IPS DF 19.7 (cell line): ENCODE measurements around the gene ATXN7.

ENCODE experiments used
- DNase-seq: peaks from one replicate; pipeline ENCODE4 v3.0.0-alpha.2; 2013; ENCODE audit warnings: low read depth, low spot score

Gene ATXN7

GRCh38 chr3:64048631-64049061, 185.0 kb downstream of the ATXN7 start:
- DNase-seq, result no peak

GRCh38 chr3:64049136-64049535, 185.5 kb downstream of the ATXN7 start:
- no peak for DNase-seq

GRCh38 chr3:64049832-64050231, 186.2 kb downstream of the ATXN7 start:
- no peak for DNase-seq
